Muscle of arm (tissue), 12 donors: Measurements from ENCODE around the gene ADGRB2. TPM values are rescaled to one million over a fixed set of nuclear protein-coding genes. Genes with fewer than 3 reads are reported as not detected.

Experiments
- DNase-seq: peaks from one replicate; pipeline ENCODE4 v3.0.0-alpha.2; 2013
- polyA plus RNA-seq, 12 donors: library from polyadenylated mRNA; unstranded; fragments of 120-200 nt; gene quantifications; one replicate each; pipeline ENCODE4 v1.2.1, GENCODE V29; 2013; ENCODE audit not compliant: insufficient read length in 12 of 12

The ADGRB2 gene
- polyA plus RNA-seq, 12 donors: 9.2 to 28.6 (median 13.4) TPM; not detected in 1

DNA sequence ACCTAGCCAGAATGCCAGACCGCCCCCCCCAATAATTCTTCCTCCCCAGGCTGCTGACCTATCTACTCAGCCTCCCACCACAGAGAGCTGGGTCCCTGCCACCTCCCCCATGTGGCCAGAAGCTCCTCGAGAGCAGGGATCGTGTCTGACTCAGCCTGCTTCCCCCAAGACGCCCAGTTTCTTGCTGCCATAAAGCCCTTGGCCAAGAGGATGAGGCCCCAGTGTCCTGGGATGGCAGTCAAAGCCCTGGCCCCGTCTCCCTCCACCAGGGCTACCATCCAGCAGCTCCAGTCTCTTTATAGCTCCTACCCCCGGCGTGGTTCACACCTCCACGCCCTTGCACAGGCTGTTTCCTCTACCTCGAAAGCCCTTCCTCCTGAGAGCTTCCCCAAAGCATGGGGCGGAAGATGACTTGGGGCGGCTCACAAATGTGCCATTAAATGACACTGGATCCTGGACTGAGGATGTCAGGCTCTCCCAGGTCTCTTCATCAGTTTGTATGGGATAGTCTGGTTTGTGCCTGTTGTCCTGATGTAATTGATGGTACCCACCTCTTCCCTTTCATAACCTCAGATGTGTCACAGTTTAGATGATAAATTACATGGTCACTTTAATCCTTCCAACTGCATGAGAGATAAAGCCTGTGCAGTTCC, 13.2 kb downstream of the ADGRB2 start:
- DNase-seq: no peak

GRCh38 chr1:31749785-31750735, 14.1 kb downstream of the ADGRB2 start:
- DNase-seq: no peak

DNA sequence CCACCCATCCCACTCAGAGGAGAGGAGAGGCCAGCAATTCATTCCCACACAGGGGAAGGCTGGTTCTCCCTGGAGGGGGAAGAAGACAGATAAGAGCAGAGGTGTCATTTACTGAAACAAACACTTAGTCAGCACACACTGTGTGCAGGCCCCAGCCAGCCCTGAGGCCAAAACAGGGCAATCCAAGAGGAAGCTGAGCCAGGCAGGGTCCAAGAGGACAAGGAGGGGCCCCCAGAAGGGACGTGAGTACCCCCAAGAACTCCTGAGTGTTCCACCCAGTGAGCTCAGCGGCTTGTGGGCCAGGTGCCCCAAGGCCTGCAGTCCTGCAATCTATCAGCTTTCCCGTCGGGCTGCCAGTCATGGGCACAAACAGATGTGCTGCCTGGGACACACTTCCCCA, 15.8 kb downstream of the ADGRB2 start:
- DNase-seq: no peak

DNA sequence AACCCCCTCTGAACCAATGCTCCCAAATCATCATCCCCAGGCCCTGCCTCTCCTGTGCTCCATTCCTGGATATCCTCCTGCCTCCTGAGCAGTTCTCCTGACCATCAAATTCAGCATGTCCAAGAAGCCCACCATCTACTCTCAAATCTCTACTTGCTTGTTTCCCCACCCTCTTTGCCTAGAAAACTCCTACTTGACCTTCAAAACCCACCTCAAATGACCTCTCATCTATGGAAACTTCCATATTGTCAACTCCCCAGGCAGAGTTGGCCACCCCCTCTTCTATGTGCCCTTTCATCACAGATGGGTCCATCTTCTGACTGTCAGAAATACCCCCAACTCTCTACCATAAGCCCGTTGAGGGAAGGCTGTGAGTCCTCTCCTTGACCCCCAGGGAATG, 16.8 kb downstream of the ADGRB2 start:
- DNase-seq: no peak

DNA sequence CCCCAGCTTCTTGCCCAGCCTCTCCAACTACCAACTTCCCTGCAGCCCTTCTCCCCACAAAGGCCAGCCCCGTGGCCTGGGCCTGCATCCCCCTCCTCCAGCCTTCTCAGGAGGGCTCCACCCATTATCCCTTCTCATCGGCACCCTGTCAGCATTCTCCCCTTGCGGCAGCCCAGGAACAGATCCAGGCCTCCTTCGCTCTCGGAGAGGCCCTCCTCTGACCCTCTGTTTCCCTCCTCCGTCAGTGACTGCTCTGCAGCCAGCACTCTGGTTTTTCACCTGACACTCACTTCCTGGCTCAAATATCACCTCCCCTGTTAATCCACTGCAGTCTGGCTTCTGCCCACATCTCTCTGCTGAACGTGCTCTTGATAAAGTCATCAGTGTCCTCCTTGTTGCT, 17.5 kb downstream of the ADGRB2 start:
- no peak for DNase-seq

- no peak for DNase-seq
These were observed 18.0 kb downstream of the ADGRB2 start for GRCh38 chr1:31745946-31746670.

- DNase-seq: no peak
These were observed 18.8 kb downstream of the ADGRB2 start for GRCh38 chr1:31745096-31745945.

DNA sequence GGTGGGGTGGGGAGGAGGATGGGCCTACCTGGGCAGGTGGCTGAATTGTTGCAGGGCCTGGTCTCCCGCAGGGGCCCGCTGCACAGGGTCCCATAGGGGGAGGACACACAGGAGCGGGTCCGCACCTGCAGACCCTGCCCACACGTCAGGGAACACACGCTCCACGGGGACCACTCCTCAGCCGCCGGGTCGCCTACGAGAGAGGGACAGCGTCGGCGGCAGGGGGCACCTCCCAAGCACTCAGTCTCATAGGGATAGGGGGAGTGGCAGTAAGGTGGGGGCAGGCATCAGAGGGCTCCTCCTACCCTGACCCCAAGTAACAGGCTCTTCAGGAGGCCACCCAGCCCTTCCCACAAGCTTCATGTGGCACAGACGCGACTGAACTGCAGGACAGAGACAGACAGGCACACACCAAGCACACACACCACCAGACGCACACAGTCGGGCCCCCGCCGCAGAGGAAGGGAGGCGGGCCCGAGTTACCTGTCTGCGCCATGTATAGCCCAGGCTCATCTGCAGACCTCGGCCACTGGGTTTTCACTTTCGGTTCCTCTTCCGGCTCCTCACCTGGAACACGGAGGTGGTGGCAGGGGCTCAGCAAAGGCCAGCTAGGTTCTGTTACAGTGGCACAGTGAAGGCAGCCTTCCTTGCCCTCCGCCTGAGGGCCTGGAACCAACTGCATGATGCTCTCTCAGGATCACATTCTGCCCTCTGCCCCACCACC, 19.8 kb downstream of the ADGRB2 start:
- no peak for DNase-seq

- no peak for DNase-seq
These were observed 21.5 kb downstream of the ADGRB2 start for GRCh38 chr1:31742462-31743212.

GRCh38 chr1:31739346-31739745, 24.8 kb downstream of the ADGRB2 start:
- no peak for DNase-seq

GRCh38 chr1:31736675-31737074, 27.5 kb downstream of the ADGRB2 start:
- no peak for DNase-seq

- DNase-seq: no peak
These were observed 28.6 kb downstream of the ADGRB2 start for GRCh38 chr1:31735571-31735970.

- no peak for DNase-seq
These were observed 29.5 kb downstream of the ADGRB2 start for GRCh38 chr1:31734582-31735107.

DNA sequence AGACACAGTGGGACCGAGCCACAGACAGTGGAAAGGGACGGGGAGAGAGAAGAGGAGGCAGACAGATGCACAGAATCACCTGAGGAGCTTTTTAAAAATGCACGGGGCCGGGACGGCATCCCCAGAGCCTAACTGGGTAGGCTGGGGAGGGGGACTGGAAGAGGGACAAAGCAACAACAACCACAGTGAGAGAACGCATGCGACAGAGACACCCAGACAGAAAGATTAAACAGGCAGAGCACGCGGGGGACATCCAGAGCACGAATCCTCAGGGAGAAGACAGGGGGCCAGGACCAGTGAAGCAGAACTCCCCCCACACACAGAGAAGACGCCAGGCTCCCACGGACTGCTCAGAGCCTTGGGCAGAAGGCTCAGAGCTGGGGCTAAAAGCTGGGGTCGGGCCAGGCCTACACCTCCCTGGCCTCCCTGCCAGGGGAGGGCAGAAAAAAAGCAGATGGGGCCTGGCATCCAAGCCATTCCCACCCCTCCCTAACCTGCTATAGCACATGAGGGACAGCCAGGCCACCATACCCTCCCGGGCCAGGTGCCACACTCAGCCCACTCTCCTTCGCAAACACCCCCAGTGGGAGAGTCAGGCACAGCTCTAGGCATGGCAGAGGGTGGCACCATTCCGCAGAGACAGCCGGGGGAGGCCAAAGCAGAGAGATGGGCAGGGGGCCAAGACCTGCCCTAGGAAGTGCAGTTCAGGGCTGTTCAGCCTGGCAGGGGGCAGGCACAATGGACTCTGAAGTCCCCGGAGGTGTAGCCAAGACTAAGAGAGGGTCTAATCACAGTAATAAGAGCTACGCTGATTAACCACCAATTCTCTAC, 30.5 kb downstream of the ADGRB2 start:
- no peak for DNase-seq

GRCh38 chr1:31732751-31733289, 31.3 kb downstream of the ADGRB2 start:
- DNase-seq: no peak

DNA sequence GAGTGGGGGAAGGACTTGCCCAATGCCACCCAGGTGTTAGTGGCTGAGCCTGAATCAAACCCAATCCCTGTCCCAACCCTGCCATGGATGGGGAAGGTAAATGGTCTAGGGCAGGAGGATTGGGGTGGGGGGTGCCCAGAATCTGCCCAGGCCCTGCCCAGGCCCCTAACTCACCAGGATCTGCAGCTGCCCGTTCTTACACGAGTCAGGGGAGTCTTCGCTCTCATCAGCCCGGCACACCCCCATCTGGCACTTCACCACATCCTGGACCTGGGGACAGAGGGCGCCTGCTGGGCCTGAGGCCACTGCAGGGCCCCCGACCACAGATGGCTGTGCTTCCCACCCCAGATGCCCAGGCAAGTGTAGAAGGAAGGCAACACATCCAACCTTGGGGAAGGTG, 31.8 kb downstream of the ADGRB2 start:
- no peak for DNase-seq

GRCh38 chr1:31731049-31731565, 33.0 kb downstream of the ADGRB2 start:
- no peak for DNase-seq

DNA sequence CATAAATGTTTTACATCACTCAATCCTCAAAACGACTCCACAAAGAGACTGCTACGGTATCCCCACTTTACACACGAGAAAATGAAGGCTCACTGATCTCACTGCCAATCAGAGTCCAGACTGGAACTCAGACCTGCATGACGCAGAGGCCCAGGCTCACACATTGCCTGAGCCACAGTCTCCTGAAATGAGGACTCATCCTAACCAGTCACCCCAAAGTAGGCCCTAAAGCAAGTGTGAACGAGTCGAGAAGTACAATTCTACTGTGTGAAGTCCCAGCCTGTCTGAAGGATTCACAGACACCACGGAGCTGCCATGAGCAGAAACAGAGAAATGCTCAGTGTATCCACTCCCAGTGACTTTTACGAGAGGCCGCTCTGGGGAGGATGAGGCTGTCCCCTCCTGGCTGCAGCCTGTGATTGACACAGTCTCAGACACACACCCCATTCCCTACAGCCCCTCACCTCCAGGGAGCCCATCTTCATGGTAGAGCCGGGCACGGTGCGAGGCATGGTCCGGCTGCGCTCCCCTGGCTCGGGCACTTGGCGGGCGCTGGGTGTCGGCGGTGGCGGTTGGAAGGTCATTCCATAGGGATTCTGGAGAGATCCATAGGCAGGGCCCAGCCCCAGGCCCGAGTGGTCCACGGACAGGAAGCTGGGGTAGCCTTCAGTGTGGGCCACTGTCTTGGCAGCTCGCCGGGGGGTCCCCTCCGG, 33.6 kb downstream of the ADGRB2 start:
- no peak for DNase-seq
